ENCODE data around the gene ARFGEF2.

DNA sequence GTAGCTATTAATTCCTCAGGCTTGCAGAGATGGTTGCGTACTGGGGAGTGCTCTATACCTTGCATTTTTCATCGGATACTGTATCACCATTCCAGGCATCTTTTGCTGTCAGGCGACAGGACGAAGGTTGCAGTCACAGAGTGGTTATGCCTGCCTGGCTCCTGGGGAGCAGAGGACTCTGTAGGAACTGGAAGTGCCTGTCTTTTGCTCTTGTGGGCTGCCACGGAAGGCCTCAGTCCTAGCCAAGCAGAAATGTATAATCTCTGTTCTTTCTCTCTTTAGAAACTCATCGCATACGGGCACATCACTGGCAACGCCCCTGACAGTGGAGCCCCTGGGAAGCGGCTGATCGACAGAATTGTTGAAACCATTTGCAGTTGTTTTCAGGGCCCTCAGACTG is 29.5 kb downstream of the ARFGEF2 start:
- no peak for TF ChIP-seq ETV6 (CRISPR knock-in tag; IDR thresholded peaks at IDR 0.05)
- TF ChIP-seq, protein P1, sequence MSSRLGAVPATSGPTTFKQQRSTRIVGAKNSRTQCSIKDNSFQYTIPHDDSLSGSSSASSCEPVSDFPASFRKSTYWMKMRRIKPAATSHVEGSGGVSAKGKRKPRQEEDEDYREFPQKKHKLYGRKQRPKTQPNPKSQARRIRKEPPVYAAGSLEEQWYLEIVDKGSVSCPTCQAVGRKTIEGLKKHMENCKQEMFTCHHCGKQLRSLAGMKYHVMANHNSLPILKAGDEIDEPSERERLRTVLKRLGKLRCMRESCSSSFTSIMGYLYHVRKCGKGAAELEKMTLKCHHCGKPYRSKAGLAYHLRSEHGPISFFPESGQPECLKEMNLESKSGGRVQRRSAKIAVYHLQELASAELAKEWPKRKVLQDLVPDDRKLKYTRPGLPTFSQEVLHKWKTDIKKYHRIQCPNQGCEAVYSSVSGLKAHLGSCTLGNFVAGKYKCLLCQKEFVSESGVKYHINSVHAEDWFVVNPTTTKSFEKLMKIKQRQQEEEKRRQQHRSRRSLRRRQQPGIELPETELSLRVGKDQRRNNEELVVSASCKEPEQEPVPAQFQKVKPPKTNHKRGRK (CRISPR knock-in tag; IDR thresholded peaks at IDR 0.05; ENCODE audit: borderline replicate concordance) = no peak
- TF ChIP-seq, protein P2, sequence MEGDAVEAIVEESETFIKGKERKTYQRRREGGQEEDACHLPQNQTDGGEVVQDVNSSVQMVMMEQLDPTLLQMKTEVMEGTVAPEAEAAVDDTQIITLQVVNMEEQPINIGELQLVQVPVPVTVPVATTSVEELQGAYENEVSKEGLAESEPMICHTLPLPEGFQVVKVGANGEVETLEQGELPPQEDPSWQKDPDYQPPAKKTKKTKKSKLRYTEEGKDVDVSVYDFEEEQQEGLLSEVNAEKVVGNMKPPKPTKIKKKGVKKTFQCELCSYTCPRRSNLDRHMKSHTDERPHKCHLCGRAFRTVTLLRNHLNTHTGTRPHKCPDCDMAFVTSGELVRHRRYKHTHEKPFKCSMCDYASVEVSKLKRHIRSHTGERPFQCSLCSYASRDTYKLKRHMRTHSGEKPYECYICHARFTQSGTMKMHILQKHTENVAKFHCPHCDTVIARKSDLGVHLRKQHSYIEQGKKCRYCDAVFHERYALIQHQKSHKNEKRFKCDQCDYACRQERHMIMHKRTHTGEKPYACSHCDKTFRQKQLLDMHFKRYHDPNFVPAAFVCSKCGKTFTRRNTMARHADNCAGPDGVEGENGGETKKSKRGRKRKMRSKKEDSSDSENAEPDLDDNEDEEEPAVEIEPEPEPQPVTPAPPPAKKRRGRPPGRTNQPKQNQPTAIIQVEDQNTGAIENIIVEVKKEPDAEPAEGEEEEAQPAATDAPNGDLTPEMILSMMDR (IDR thresholded peaks at IDR 0.05) = no peak
- TF ChIP-seq JUN (CRISPR knock-in tag; IDR thresholded peaks at IDR 0.05) = no peak
- TF ChIP-seq, protein P3, sequence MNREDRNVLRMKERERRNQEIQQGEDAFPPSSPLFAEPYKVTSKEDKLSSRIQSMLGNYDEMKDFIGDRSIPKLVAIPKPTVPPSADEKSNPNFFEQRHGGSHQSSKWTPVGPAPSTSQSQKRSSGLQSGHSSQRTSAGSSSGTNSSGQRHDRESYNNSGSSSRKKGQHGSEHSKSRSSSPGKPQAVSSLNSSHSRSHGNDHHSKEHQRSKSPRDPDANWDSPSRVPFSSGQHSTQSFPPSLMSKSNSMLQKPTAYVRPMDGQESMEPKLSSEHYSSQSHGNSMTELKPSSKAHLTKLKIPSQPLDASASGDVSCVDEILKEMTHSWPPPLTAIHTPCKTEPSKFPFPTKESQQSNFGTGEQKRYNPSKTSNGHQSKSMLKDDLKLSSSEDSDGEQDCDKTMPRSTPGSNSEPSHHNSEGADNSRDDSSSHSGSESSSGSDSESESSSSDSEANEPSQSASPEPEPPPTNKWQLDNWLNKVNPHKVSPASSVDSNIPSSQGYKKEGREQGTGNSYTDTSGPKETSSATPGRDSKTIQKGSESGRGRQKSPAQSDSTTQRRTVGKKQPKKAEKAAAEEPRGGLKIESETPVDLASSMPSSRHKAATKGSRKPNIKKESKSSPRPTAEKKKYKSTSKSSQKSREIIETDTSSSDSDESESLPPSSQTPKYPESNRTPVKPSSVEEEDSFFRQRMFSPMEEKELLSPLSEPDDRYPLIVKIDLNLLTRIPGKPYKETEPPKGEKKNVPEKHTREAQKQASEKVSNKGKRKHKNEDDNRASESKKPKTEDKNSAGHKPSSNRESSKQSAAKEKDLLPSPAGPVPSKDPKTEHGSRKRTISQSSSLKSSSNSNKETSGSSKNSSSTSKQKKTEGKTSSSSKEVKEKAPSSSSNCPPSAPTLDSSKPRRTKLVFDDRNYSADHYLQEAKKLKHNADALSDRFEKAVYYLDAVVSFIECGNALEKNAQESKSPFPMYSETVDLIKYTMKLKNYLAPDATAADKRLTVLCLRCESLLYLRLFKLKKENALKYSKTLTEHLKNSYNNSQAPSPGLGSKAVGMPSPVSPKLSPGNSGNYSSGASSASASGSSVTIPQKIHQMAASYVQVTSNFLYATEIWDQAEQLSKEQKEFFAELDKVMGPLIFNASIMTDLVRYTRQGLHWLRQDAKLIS (CRISPR knock-in tag; IDR thresholded peaks at IDR 0.05; ENCODE audit: borderline replicate concordance) = no peak
- no peak for TF ChIP-seq CBFB (CRISPR knock-in tag; IDR thresholded peaks at IDR 0.05; ENCODE audit: low read depth)
- TF ChIP-seq, protein P4, sequence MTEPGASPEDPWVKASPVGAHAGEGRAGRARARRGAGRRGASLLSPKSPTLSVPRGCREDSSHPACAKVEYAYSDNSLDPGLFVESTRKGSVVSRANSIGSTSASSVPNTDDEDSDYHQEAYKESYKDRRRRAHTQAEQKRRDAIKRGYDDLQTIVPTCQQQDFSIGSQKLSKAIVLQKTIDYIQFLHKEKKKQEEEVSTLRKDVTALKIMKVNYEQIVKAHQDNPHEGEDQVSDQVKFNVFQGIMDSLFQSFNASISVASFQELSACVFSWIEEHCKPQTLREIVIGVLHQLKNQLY (CRISPR knock-in tag; IDR thresholded peaks at IDR 0.05) = no peak
- TF ChIP-seq ZNF263 (CRISPR knock-in tag; IDR thresholded peaks at IDR 0.05; ENCODE audit: low read depth) = no peak
- TF ChIP-seq, protein P5, sequence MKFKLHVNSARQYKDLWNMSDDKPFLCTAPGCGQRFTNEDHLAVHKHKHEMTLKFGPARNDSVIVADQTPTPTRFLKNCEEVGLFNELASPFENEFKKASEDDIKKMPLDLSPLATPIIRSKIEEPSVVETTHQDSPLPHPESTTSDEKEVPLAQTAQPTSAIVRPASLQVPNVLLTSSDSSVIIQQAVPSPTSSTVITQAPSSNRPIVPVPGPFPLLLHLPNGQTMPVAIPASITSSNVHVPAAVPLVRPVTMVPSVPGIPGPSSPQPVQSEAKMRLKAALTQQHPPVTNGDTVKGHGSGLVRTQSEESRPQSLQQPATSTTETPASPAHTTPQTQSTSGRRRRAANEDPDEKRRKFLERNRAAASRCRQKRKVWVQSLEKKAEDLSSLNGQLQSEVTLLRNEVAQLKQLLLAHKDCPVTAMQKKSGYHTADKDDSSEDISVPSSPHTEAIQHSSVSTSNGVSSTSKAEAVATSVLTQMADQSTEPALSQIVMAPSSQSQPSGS (CRISPR knock-in tag; IDR thresholded peaks at IDR 0.05; ENCODE audit: borderline replicate concordance, low read depth) = no peak
- TF ChIP-seq, protein P6, sequence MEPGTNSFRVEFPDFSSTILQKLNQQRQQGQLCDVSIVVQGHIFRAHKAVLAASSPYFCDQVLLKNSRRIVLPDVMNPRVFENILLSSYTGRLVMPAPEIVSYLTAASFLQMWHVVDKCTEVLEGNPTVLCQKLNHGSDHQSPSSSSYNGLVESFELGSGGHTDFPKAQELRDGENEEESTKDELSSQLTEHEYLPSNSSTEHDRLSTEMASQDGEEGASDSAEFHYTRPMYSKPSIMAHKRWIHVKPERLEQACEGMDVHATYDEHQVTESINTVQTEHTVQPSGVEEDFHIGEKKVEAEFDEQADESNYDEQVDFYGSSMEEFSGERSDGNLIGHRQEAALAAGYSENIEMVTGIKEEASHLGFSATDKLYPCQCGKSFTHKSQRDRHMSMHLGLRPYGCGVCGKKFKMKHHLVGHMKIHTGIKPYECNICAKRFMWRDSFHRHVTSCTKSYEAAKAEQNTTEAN (CRISPR knock-in tag; IDR thresholded peaks at IDR 0.05) = no peak
- TF ChIP-seq, protein P7, sequence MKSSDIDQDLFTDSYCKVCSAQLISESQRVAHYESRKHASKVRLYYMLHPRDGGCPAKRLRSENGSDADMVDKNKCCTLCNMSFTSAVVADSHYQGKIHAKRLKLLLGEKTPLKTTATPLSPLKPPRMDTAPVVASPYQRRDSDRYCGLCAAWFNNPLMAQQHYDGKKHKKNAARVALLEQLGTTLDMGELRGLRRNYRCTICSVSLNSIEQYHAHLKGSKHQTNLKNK (CRISPR knock-in tag; IDR thresholded peaks at IDR 0.05) = no peak
- TF ChIP-seq, protein P8, sequence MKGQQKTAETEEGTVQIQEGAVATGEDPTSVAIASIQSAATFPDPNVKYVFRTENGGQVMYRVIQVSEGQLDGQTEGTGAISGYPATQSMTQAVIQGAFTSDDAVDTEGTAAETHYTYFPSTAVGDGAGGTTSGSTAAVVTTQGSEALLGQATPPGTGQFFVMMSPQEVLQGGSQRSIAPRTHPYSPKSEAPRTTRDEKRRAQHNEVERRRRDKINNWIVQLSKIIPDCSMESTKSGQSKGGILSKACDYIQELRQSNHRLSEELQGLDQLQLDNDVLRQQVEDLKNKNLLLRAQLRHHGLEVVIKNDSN (CRISPR knock-in tag; IDR thresholded peaks at IDR 0.05) = no peak
- TF ChIP-seq KAT7 (CRISPR knock-in tag; IDR thresholded peaks at IDR 0.05; ENCODE audit: borderline replicate concordance) = no peak

Data from WTC11 (cell line).